ENCODE data around the gene MYH9.
A peak's percentile ranks its signal among the peaks of the same experiment; 100 is the strongest.

MYH9 gene

GRCh38 chr22:36398601-36399471 lies 11.1 kb upstream of the MYH9 start:
- TF ChIP-seq CTCF (IDR thresholded peaks at IDR 0.05; ENCODE audit: low read length), result no peak
- TF ChIP-seq EZH2 (IDR thresholded peaks at IDR 0.05; ENCODE audit: borderline replicate concordance, low read length), result no peak
- peaks cover 49% of the 10 kb centered on the region for H3K4me1 ChIP-seq (ENCODE audit: insufficient read depth, low read length, severe bottlenecking)
- peak overlapping the region; percentile 79 for H3K27ac ChIP-seq (ENCODE audit: low read depth, low read length, poor library complexity, severe bottlenecking)

GRCh38 chr22:36397131-36398093 lies 9.6 kb upstream of the MYH9 start:
- Histone ChIP-seq H3K9me2 (ENCODE audit: low read depth, low read length) (no peaks in the 10 kb centered on the region), H3K79me2 (ENCODE audit: insufficient read depth, low read length) (no peaks in the 10 kb centered on the region), H3K9ac (ENCODE audit: low read length) (peak overlapping the region; percentile 54), H2AFZ (ENCODE audit: low read length) (no peak overlapping the region), H3K27me3 (ENCODE audit: insufficient read depth, low read length) (no peaks in the 10 kb centered on the region), H3K4me2 (ENCODE audit: low read length) (peak overlapping the region; percentile 43), H4K20me1 (ENCODE audit: insufficient read depth, low read length) (no peaks in the 10 kb centered on the region), H3K36me3 (ENCODE audit: insufficient read depth, low read length) (no peaks in the 10 kb centered on the region), H3K27ac (ENCODE audit: low read depth, low read length, poor library complexity, severe bottlenecking) (peak overlapping the region; percentile 83), H3K4me1 (ENCODE audit: insufficient read depth, low read length, severe bottlenecking) (peaks cover 49% of the 10 kb centered on the region), H3K4me3 (ENCODE audit: low read depth, low read length, poor library complexity, severe bottlenecking) (no peak overlapping the region), H3F3A (ENCODE audit: insufficient read depth, low read length) (no peaks in the 10 kb centered on the region), H3K9me3 (ENCODE audit: low read length) (no peaks in the 10 kb centered on the region)
- TF ChIP-seq EZH2 (IDR thresholded peaks at IDR 0.05; ENCODE audit: borderline replicate concordance, low read length) (no peak), CTCF (IDR thresholded peaks at IDR 0.05; ENCODE audit: low read length) (no peak)

More at GRCh38 chr22:36398601-36399471, 11.1 kb upstream of the MYH9 start:
- Histone ChIP-seq H3K36me3 (ENCODE audit: insufficient read depth, low read length) (no peaks in the 10 kb centered on the region), H3K9ac (ENCODE audit: low read length) (no peak overlapping the region; the same call in 1 of the 2 replicates), H3K4me3 (ENCODE audit: low read depth, low read length, poor library complexity, severe bottlenecking) (no peak overlapping the region), H3K9me3 (ENCODE audit: low read length) (no peaks in the 10 kb centered on the region), H3K27me3 (ENCODE audit: insufficient read depth, low read length) (no peaks in the 10 kb centered on the region), H4K20me1 (ENCODE audit: insufficient read depth, low read length) (no peaks in the 10 kb centered on the region), H3K9me2 (ENCODE audit: low read depth, low read length) (no peaks in the 10 kb centered on the region), H3K79me2 (ENCODE audit: insufficient read depth, low read length) (no peaks in the 10 kb centered on the region), H3F3A (ENCODE audit: insufficient read depth, low read length) (no peaks in the 10 kb centered on the region), H3K4me2 (ENCODE audit: low read length) (peak overlapping the region; percentile 6; the same call in 1 of the 2 replicates), H2AFZ (ENCODE audit: low read length) (no peak overlapping the region)

- Histone ChIP-seq H3K9ac (ENCODE audit: low read length) (peak overlapping the region; percentile 35; the same call in 1 of the 2 replicates), H3K79me2 (ENCODE audit: insufficient read depth, low read length) (no peaks in the 10 kb centered on the region), H4K20me1 (ENCODE audit: insufficient read depth, low read length) (no peaks in the 10 kb centered on the region), H3K36me3 (ENCODE audit: insufficient read depth, low read length) (no peaks in the 10 kb centered on the region), H3K4me3 (ENCODE audit: low read depth, low read length, poor library complexity, severe bottlenecking) (no peak overlapping the region), H3K9me2 (ENCODE audit: low read depth, low read length) (no peaks in the 10 kb centered on the region), H2AFZ (ENCODE audit: low read length) (no peak overlapping the region), H3K27me3 (ENCODE audit: insufficient read depth, low read length) (no peaks in the 10 kb centered on the region), H3K9me3 (ENCODE audit: low read length) (no peaks in the 10 kb centered on the region), H3K4me2 (ENCODE audit: low read length) (peak overlapping the region; percentile 43; the same call in 1 of the 2 replicates), H3K27ac (ENCODE audit: low read depth, low read length, poor library complexity, severe bottlenecking) (peak overlapping the region; percentile 83), H3K4me1 (ENCODE audit: insufficient read depth, low read length, severe bottlenecking) (peaks cover 50% of the 10 kb centered on the region), H3F3A (ENCODE audit: insufficient read depth, low read length) (no peaks in the 10 kb centered on the region)
- no peak for TF ChIP-seq CTCF (IDR thresholded peaks at IDR 0.05; ENCODE audit: low read length)
- no peak for TF ChIP-seq EZH2 (IDR thresholded peaks at IDR 0.05; ENCODE audit: borderline replicate concordance, low read length)
Observed at GRCh38 chr22:36395915-36396314, 8.1 kb upstream of the MYH9 start.

Data from OCI-LY1 (cell line).